Upper lobe of right lung (tissue), 1 donor: ENCODE measurements around the gene NECAB2. TPM values are rescaled to one million over a fixed set of nuclear protein-coding genes. Genes with fewer than 3 reads are reported as not detected.

ENCODE experiments used
- ATAC-seq: fragments of 200-7000 bp; cut with Tn5 transposase; one replicate; pipeline ENCODE4 v1.9.1; 2020; ENCODE audit warnings: mild to moderate bottlenecking, moderate library complexity
- DNase-seq: peaks from one replicate; pipeline ENCODE4 v3.0.0-alpha.2; 2020
- H3K27ac ChIP-seq: fragments of 200-600 bp; one replicate; pipeline ENCODE4 v1.8.0; 2022
- H3K27me3 ChIP-seq: fragments of 200-600 bp; one replicate; pipeline ENCODE4 v1.8.0; 2022; ENCODE audit warnings: mild to moderate bottlenecking
- H3K36me3 ChIP-seq: fragments of 200-600 bp; one replicate; pipeline ENCODE4 v1.8.0; 2022
- H3K4me1 ChIP-seq: fragments of 200-600 bp; one replicate; pipeline ENCODE4 v1.8.0; 2022
- H3K4me3 ChIP-seq: fragments of 200-600 bp; one replicate; pipeline ENCODE4 v1.8.0; 2022; ENCODE audit warnings: mild to moderate bottlenecking
- H3K9me3 ChIP-seq: fragments of 200-600 bp; one replicate; pipeline ENCODE4 v1.8.0; 2022
- CTCF ChIP-seq: fragments of 200-600 bp; IDR thresholded peaks from one replicate; pipeline ENCODE4 v1.8.0; 2022; ENCODE audit warnings: antibody characterized with exemption
- intact Hi-C: fragments of 100-400 bp; cut with DNase I; formaldehyde crosslinking; loops from one replicate; pipeline ENCODE4 v1.11.0; 2022
- total RNA-seq: library from RNA; stranded (reverse); fragmentation: NEBNext Ultra II Directional; extraction: Animal tissue kit (Norgen Biotek cat#: 25700); gene quantifications from one replicate; pipeline ENCODE4 v1.2.1, GENCODE V29; 2021
- donor health status: DM: no; HTN: yes; CAD: no; lungs with severe emphysema.

NECAB2 gene
- total RNA-seq, 1 donor from 2014 or later, result not detected

DNA sequence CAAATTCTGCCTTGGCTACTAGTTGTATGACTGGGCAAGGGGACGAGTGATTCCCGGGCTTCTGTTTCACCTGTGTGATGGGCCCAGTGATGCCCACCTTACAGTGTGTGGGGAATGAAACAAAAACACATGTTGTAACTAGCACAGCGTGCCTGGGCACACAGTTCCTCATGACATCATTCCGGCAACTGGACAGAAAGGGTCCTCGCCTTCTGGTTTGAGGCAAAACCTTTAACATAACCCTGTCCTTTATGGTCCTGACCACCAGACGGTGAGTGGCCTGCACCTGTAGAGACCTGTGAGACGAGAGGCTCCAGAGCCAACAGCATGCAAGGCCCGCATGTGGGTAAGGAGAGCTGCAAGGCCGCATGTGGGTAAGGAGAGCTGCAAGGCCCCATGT is 82.3 kb downstream of the NECAB2 start:
- intact Hi-C loops, result no loop called here
- H3K4me1 ChIP-seq, result no peaks in the 10 kb centered on the region
- H3K36me3 ChIP-seq, result peaks cover 51% of the 10 kb centered on the region

GRCh38 chr16:84052071-84052622 is 84.1 kb downstream of the NECAB2 start:
- Histone ChIP-seq H3K27ac (no peak overlapping the region), H3K4me1 (no peaks in the 10 kb centered on the region), H3K9me3 (no peaks in the 10 kb centered on the region), H3K4me3 (no peak overlapping the region), H3K27me3 (no peaks in the 10 kb centered on the region), H3K36me3 (peaks cover 69% of the 10 kb centered on the region)
- ATAC-seq (no peak), DNase-seq (peak; percentile 60)
- TF ChIP-seq CTCF, result no peak
- intact Hi-C loops, result no loop called here

More for the DNA sequence above, 82.3 kb downstream of the NECAB2 start:
- ATAC-seq (no peak), DNase-seq (peak; percentile 19)
- no peak for TF ChIP-seq CTCF
- no peaks in the 10 kb centered on the region for H3K9me3 ChIP-seq
- H3K27ac ChIP-seq, result no peak overlapping the region
- no peak overlapping the region for H3K4me3 ChIP-seq
- no peaks in the 10 kb centered on the region for H3K27me3 ChIP-seq

Other genes with a start within 250 kb of the NECAB2 start
- gene HSBP1, start 160.3 kb upstream of the NECAB2 start, total RNA-seq, result 86.2 TPM
- gene MLYCD, start 69.1 kb upstream of the NECAB2 start, total RNA-seq, result 9.7 TPM
- 19.0 TPM for gene OSGIN1, start 15.0 kb upstream of the NECAB2 start, total RNA-seq
- not detected for gene SLC38A8, start 74.6 kb downstream of the NECAB2 start, total RNA-seq
- 97.5 TPM for gene MBTPS1, start 148.7 kb downstream of the NECAB2 start, total RNA-seq
- gene HSDL1, start 176.9 kb downstream of the NECAB2 start, total RNA-seq, result 31.0 TPM
- 0.49 TPM for gene DNAAF1, start 177.1 kb downstream of the NECAB2 start, total RNA-seq
- 80.2 TPM for gene TAF1C, start 218.8 kb downstream of the NECAB2 start, total RNA-seq
- gene ADAD2, start 222.9 kb downstream of the NECAB2 start, total RNA-seq, result 0.52 TPM